Activated CD4-positive, alpha-beta T cell treated with anti-CD3 and anti-CD28 coated beads, Interleukin-2, amount 10 ng/mL, durations not matched to agents 24 days and 14 days (primary cell): ENCODE measurements around the gene PDLIM5. TPM values are rescaled to one million over a fixed set of nuclear protein-coding genes. Genes with fewer than 3 reads are reported as not detected.
"Not testable (repeated sequence)": the region's sequence is repeated elsewhere in the genome, so short reads cannot be mapped to it uniquely, and the experiment has no call there.

Experiments
- DNase-seq: peaks from one replicate; pipeline ENCODE4 v3.0.0; 2022
- H3K27ac Mint-ChIP-seq: one replicate; pipeline ENCODE4 v1.8.0; 2022; ENCODE audit warnings: mild to moderate bottlenecking, mixed read lengths
- H3K27me3 Mint-ChIP-seq: one replicate; pipeline ENCODE4 v1.8.0; 2022; ENCODE audit warnings: mixed read lengths
- H3K36me3 Mint-ChIP-seq: one replicate; pipeline ENCODE4 v1.8.0; 2022; ENCODE audit warnings: low read depth, mild to moderate bottlenecking, mixed read lengths
- H3K4me1 Mint-ChIP-seq: one replicate; pipeline ENCODE4 v1.8.0; 2021; ENCODE audit warnings: mixed read lengths
- H3K4me3 Mint-ChIP-seq: one replicate; pipeline ENCODE4 v1.8.0; 2022; ENCODE audit warnings: mild to moderate bottlenecking, moderate library complexity, mixed read lengths
- H3K9me3 Mint-ChIP-seq: one replicate; pipeline ENCODE4 v1.8.0; 2021; ENCODE audit warnings: mixed read lengths
- intact Hi-C: fragments of 100-400 bp; cut with micrococcal nuclease; formaldehyde crosslinking; loops from one replicate; pipeline ENCODE4 v1.15.1; 2023
- total RNA-seq: library from RNA; stranded (reverse); gene quantifications from 2 replicates; pipeline ENCODE4 v1.2.3, GENCODE V29; 2022

PDLIM5 gene
- total RNA-seq, 1 donor from 2014 or later: 16.5 TPM

DNA sequence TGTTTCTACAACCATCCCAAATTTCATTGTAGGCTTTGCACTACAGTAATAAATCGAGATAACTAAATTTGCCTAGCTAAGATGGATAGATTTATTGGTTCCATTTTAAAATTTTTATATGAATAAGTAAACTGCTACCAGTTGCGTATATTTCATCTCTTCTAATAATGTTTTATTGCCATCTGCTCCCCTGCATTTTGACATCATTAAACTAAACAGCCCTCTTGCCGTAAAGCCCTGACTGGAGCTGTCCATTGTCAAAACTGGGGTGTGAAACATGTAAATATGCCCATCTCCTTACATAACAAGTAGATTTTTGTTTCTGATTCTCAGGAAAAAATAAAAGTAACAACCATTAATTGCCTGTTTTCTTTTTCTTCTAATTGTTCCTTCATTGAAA lies 175.2 kb downstream of the PDLIM5 start:
- DNase-seq: no peak
- Mint-ChIP-seq H3K27me3 (no peaks in the 10 kb centered on the region), H3K4me3 (no peak overlapping the region), H3K9me3 (no peaks in the 10 kb centered on the region), H3K27ac (no peak overlapping the region), H3K4me1 (no peaks in the 10 kb centered on the region), H3K36me3 (no peaks in the 10 kb centered on the region)
- intact Hi-C loops: loop anchor here (10.0 kb wide), 1 partner anchor 498 kb away; no protein-coding TSS in a partner anchor

GRCh38 chr4:94629058-94629457 lies 177.3 kb downstream of the PDLIM5 start:
- intact Hi-C loops: loop anchor here (10.0 kb wide), 1 partner anchor 496 kb away; no protein-coding TSS in a partner anchor
- not testable (repeated sequence) for H3K27ac Mint-ChIP-seq, H3K4me1 Mint-ChIP-seq, DNase-seq, H3K36me3 Mint-ChIP-seq, H3K4me3 Mint-ChIP-seq, H3K27me3 Mint-ChIP-seq, H3K9me3 Mint-ChIP-seq

DNA sequence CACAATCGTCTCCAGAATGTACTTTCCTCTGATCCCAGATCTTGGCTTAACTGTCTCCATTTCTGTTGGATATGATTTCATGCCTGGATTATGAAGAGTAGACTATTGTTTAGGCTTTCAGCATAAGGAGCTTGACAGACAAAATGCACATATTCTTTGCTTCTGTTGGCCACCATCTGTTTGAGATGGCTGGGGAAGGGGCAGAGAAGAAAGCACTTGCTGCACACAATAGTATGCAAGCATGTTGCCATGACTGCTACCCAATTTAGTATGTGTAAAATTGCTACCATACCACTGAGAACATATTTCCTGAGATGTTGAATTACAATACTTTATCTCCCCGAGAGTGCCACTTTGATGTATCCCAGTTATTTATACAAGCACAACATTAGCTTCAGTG lies 178.1 kb downstream of the PDLIM5 start:
- Mint-ChIP-seq H3K4me1 (no peaks in the 10 kb centered on the region), H3K36me3 (no peaks in the 10 kb centered on the region), H3K27ac (no peak overlapping the region), H3K27me3 (no peaks in the 10 kb centered on the region), H3K9me3 (no peaks in the 10 kb centered on the region), H3K4me3 (no peak overlapping the region)
- DNase-seq: no peak
- intact Hi-C loops: loop anchor here (10.0 kb wide), 1 partner anchor 495 kb away; no protein-coding TSS in a partner anchor

GRCh38 chr4:94634271-94634670 lies 182.5 kb downstream of the PDLIM5 start:
- Mint-ChIP-seq H3K27me3 (no peaks in the 10 kb centered on the region), H3K4me3 (no peak overlapping the region), H3K9me3 (no peaks in the 10 kb centered on the region), H3K4me1 (no peaks in the 10 kb centered on the region), H3K27ac (no peak overlapping the region), H3K36me3 (no peaks in the 10 kb centered on the region)
- no peak for DNase-seq
- intact Hi-C loops: no loop called here

GRCh38 chr4:94635177-94635576 lies 183.4 kb downstream of the PDLIM5 start:
- Mint-ChIP-seq H3K4me3 (no peak overlapping the region), H3K9me3 (no peaks in the 10 kb centered on the region), H3K27ac (no peak overlapping the region), H3K27me3 (no peaks in the 10 kb centered on the region), H3K4me1 (no peaks in the 10 kb centered on the region), H3K36me3 (no peaks in the 10 kb centered on the region)
- no peak for DNase-seq
- intact Hi-C loops: no loop called here

- H3K4me1 Mint-ChIP-seq: no peaks in the 10 kb centered on the region
- no peaks in the 10 kb centered on the region for H3K27me3 Mint-ChIP-seq
- no peak overlapping the region for H3K4me3 Mint-ChIP-seq
- intact Hi-C loops: no loop called here
- no peaks in the 10 kb centered on the region for H3K36me3 Mint-ChIP-seq
- DNase-seq: no peak
- no peak overlapping the region for H3K27ac Mint-ChIP-seq
- no peaks in the 10 kb centered on the region for H3K9me3 Mint-ChIP-seq
These were observed 184.3 kb downstream of the PDLIM5 start for GRCh38 chr4:94636004-94636403.

- no peaks in the 10 kb centered on the region for H3K4me1 Mint-ChIP-seq
- intact Hi-C loops: no loop called here
- H3K9me3 Mint-ChIP-seq: no peaks in the 10 kb centered on the region
- H3K36me3 Mint-ChIP-seq: no peaks in the 10 kb centered on the region
- H3K4me3 Mint-ChIP-seq: no peak overlapping the region
- no peaks in the 10 kb centered on the region for H3K27me3 Mint-ChIP-seq
- H3K27ac Mint-ChIP-seq: no peak overlapping the region
- DNase-seq: no peak
These were observed 187.6 kb downstream of the PDLIM5 start for GRCh38 chr4:94639298-94639697.

DNA sequence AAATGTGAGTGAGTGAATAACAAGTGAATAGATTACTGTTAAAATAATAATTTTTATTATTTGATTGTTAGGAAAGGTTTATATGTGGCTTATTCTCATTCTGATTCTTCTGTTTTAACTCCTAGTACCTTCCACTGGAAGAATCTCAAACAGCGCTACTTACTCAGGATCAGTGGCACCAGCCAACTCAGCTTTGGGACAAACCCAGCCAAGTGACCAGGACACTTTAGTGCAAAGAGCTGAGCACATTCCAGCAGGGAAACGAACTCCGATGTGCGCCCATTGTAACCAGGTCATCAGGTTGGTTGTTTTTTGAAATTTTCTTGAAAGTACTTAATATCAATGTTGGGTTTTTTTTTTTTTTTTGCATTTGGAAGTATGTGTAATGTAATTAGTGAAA lies 188.4 kb downstream of the PDLIM5 start:
- Mint-ChIP-seq H3K9me3 (no peaks in the 10 kb centered on the region), H3K27me3 (no peaks in the 10 kb centered on the region), H3K4me1 (no peaks in the 10 kb centered on the region), H3K36me3 (no peaks in the 10 kb centered on the region), H3K4me3 (no peak overlapping the region), H3K27ac (no peak overlapping the region)
- no peak for DNase-seq
- intact Hi-C loops: no loop called here

GRCh38 chr4:94641702-94642560 lies 190.2 kb downstream of the PDLIM5 start:
- Mint-ChIP-seq H3K4me3 (no peak overlapping the region), H3K4me1 (no peaks in the 10 kb centered on the region), H3K9me3 (no peaks in the 10 kb centered on the region), H3K36me3 (no peaks in the 10 kb centered on the region), H3K27me3 (no peaks in the 10 kb centered on the region), H3K27ac (no peak overlapping the region)
- no peak for DNase-seq
- intact Hi-C loops: no loop called here

GRCh38 chr4:94642561-94642866 lies 190.8 kb downstream of the PDLIM5 start:
- Mint-ChIP-seq H3K4me1 (no peaks in the 10 kb centered on the region), H3K9me3 (no peaks in the 10 kb centered on the region), H3K27ac (no peak overlapping the region), H3K4me3 (no peak overlapping the region), H3K27me3 (no peaks in the 10 kb centered on the region), H3K36me3 (no peaks in the 10 kb centered on the region)
- intact Hi-C loops: no loop called here
- no peak for DNase-seq

- Mint-ChIP-seq H3K27me3 (no peaks in the 10 kb centered on the region), H3K9me3 (no peaks in the 10 kb centered on the region), H3K4me3 (no peak overlapping the region), H3K4me1 (no peaks in the 10 kb centered on the region), H3K36me3 (no peaks in the 10 kb centered on the region), H3K27ac (no peak overlapping the region)
- DNase-seq: no peak
- intact Hi-C loops: no loop called here
These were observed 197.0 kb downstream of the PDLIM5 start for GRCh38 chr4:94648699-94649098.

- no peak for DNase-seq
- Mint-ChIP-seq H3K36me3 (no peaks in the 10 kb centered on the region), H3K4me3 (no peak overlapping the region), H3K27me3 (no peaks in the 10 kb centered on the region), H3K27ac (no peak overlapping the region), H3K9me3 (no peaks in the 10 kb centered on the region), H3K4me1 (no peaks in the 10 kb centered on the region)
- intact Hi-C loops: no loop called here
These were observed 197.8 kb downstream of the PDLIM5 start for GRCh38 chr4:94649381-94650133.

DNA sequence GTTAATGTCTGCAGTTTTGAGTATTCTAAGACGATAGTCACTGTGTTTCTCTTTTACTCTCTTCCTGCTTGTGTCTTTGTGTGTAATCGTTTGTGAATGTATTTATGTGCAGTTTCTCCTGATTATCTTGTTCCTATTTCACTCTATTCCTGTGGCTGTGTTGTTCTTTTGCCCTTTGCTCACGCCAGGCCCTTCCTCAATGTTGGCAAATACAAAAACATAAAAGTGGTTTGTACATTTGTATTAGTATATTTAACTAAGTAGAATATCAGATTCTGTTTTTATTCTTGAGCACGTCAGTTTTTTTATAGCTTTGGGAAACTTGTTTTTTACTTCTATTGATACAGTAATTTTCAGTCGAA lies 198.4 kb downstream of the PDLIM5 start:
- DNase-seq: no peak
- Mint-ChIP-seq H3K9me3 (no peaks in the 10 kb centered on the region), H3K36me3 (no peaks in the 10 kb centered on the region), H3K27me3 (no peaks in the 10 kb centered on the region), H3K27ac (no peak overlapping the region), H3K4me3 (no peak overlapping the region), H3K4me1 (no peaks in the 10 kb centered on the region)
- intact Hi-C loops: no loop called here

- Mint-ChIP-seq H3K9me3 (no peaks in the 10 kb centered on the region), H3K4me3 (no peak overlapping the region), H3K4me1 (no peaks in the 10 kb centered on the region), H3K36me3 (no peaks in the 10 kb centered on the region), H3K27ac (no peak overlapping the region), H3K27me3 (no peaks in the 10 kb centered on the region)
- DNase-seq: no peak
- intact Hi-C loops: loop anchor here (1.0 kb wide), 1 partner anchor 28 kb away; no protein-coding TSS in a partner anchor
These were observed 198.9 kb downstream of the PDLIM5 start for GRCh38 chr4:94650690-94651089.
